DMS 273 (cell line): ENCODE data around the gene PNRC1.
"Not testable (repeated sequence)": the region's sequence is repeated elsewhere in the genome, so short reads cannot be mapped to it uniquely, and the experiment has no call there.

Experiments used
- DNase-seq: peaks from one replicate; lab custom pipeline; 2025; ENCODE audit not compliant: unreplicated experiment; lab: John Stamatoyannopoulos, UW

PNRC1 gene

GRCh38 chr6:89098461-89098860, 17.9 kb downstream of the PNRC1 start:
- no peak for DNase-seq

- no peak for DNase-seq
Observed at GRCh38 chr6:89100114-89100513, 19.6 kb downstream of the PNRC1 start.

GRCh38 chr6:89110284-89110683, 29.7 kb downstream of the PNRC1 start:
- peak; percentile 18 for DNase-seq

GRCh38 chr6:89111933-89112332, 31.4 kb downstream of the PNRC1 start:
- no peak for DNase-seq

GRCh38 chr6:89116702-89117101, 36.2 kb downstream of the PNRC1 start:
- DNase-seq, result no peak

- DNase-seq, result peak; percentile 77
Observed at GRCh38 chr6:89117211-89118108, 36.9 kb downstream of the PNRC1 start, which contains the start of gene SRSF12. SRSF12 (minus strand) TSS chr6:89118071; CDS start chr6:89117887, 184 bp downstream.

- DNase-seq, result peak; percentile 32
Observed at GRCh38 chr6:89118931-89119330, 38.4 kb downstream of the PNRC1 start.

- DNase-seq, result no peak
Observed at GRCh38 chr6:89120371-89120770, 39.8 kb downstream of the PNRC1 start.

GRCh38 chr6:89121934-89122333, 41.4 kb downstream of the PNRC1 start:
- DNase-seq, result no peak

GRCh38 chr6:89122625-89123024, 42.1 kb downstream of the PNRC1 start:
- peak; percentile 79 for DNase-seq

- DNase-seq, result not testable (repeated sequence)
Observed at GRCh38 chr6:89128256-89128671, 47.7 kb downstream of the PNRC1 start.

- no peak for DNase-seq
Observed at GRCh38 chr6:89131599-89131998, 51.0 kb downstream of the PNRC1 start.

- no peak for DNase-seq
Observed at GRCh38 chr6:89132057-89132456, 51.5 kb downstream of the PNRC1 start.

- no peak for DNase-seq
Observed at GRCh38 chr6:89133981-89134380, 53.4 kb downstream of the PNRC1 start.

GRCh38 chr6:89134723-89135122, 54.2 kb downstream of the PNRC1 start:
- DNase-seq, result no peak
